OCI-LY1 (cell line): ENCODE data around the gene TRIM25.

Source experiments
- H2AFZ ChIP-seq: fragments of 200-600 bp; sonication (generic), shearing (Covaris generic); 2 replicates; pipeline ENCODE4 v1.6.0; 2014; ENCODE audit warnings: antibody characterized with exemption, mild to moderate bottlenecking, low read length
- H3F3A ChIP-seq: fragments of 200-600 bp; sonication (generic), shearing (Covaris generic); 2 replicates; pipeline ENCODE4 v1.6.0; 2014; ENCODE audit warnings: mild to moderate bottlenecking, antibody characterized with exemption, low read length, moderate library complexity; ENCODE audit not compliant: insufficient read depth
- H3K27ac ChIP-seq: fragments of 200-600 bp; sonication (generic); 2 replicates; pipeline ENCODE4 v1.5.1; 2014; ENCODE audit warnings: low read length, mixed run types, mild to moderate bottlenecking, low read depth; ENCODE audit not compliant: poor library complexity, severe bottlenecking
- H3K27me3 ChIP-seq: fragments of 200-600 bp; sonication (generic); 2 replicates; pipeline ENCODE4 v1.6.0; 2014; ENCODE audit warnings: antibody characterized with exemption, mild to moderate bottlenecking, low read length, moderate library complexity; ENCODE audit not compliant: insufficient read depth
- H3K36me3 ChIP-seq: fragments of 200-600 bp; sonication (generic); 2 replicates; pipeline ENCODE4 v1.6.1; 2014; ENCODE audit warnings: mild to moderate bottlenecking, antibody characterized with exemption, low read length, moderate library complexity, mixed read lengths; ENCODE audit not compliant: insufficient read depth
- H3K4me1 ChIP-seq: fragments of 200-600 bp; sonication (generic); 2 replicates; pipeline ENCODE4 v1.5.1; 2014; ENCODE audit warnings: mild to moderate bottlenecking, low read length, moderate library complexity; ENCODE audit not compliant: insufficient read depth, severe bottlenecking
- H3K4me2 ChIP-seq: fragments of 200-600 bp; sonication (generic), shearing (Covaris generic); 2 replicates; pipeline ENCODE4 v1.6.1; 2014; ENCODE audit warnings: low read length
- H3K4me3 ChIP-seq: fragments of 200-600 bp; sonication (generic); 2 replicates; pipeline ENCODE4 v1.5.1; 2014; ENCODE audit warnings: low read length, low read depth, mild to moderate bottlenecking, mixed read lengths; ENCODE audit not compliant: poor library complexity, severe bottlenecking
- H3K79me2 ChIP-seq: fragments of 200-600 bp; shearing (Covaris generic); 2 replicates; pipeline ENCODE4 v1.6.1; 2016; ENCODE audit warnings: mixed run types, low read length, mixed read lengths; ENCODE audit not compliant: insufficient read depth
- H3K9ac ChIP-seq: fragments of 200-600 bp; sonication (generic), shearing (Covaris generic); 2 replicates; pipeline ENCODE4 v1.6.1; 2014; ENCODE audit warnings: mild to moderate bottlenecking, low read length, mixed read lengths
- H3K9me2 ChIP-seq: fragments of 200-600 bp; sonication (generic), shearing (Covaris generic); 2 replicates; pipeline ENCODE4 v1.6.1; 2014; ENCODE audit warnings: low read depth, mild to moderate bottlenecking, low read length, mixed read lengths
- H3K9me3 ChIP-seq: fragments of 200-600 bp; shearing (Covaris generic); 2 replicates; pipeline ENCODE4 v1.6.1; 2014; ENCODE audit warnings: low read length, mixed read lengths
- H4K20me1 ChIP-seq: fragments of 200-600 bp; sonication (generic), shearing (Covaris generic); 2 replicates; pipeline ENCODE4 v1.6.0; 2016; ENCODE audit warnings: mild to moderate bottlenecking, low read length; ENCODE audit not compliant: insufficient read depth
- CTCF ChIP-seq: fragments of 200-600 bp; sonication (generic), shearing (Covaris generic); IDR thresholded peaks from 2 replicates; pipeline ENCODE4 v1.5.1; 2017; ENCODE audit warnings: mild to moderate bottlenecking, antibody characterized with exemption, low read length, moderate library complexity, mixed read lengths
- EZH2 ChIP-seq: fragments of 200-600 bp; sonication (generic), shearing (Covaris generic); IDR thresholded peaks from 2 replicates; pipeline ENCODE4 v1.8.0; 2017; ENCODE audit warnings: borderline replicate concordance, mixed run types, mild to moderate bottlenecking, antibody characterized with exemption, low read length, moderate library complexity, mixed read lengths

TRIM25 gene

GRCh38 chr17:56899403-56899802, 14.4 kb downstream of the TRIM25 start:
- no peaks in the 10 kb centered on the region for H3F3A ChIP-seq
- H3K4me2 ChIP-seq = no peak overlapping the region
- H3K36me3 ChIP-seq = peaks cover 86% of the 10 kb centered on the region
- no peak for TF ChIP-seq CTCF
- no peak for TF ChIP-seq EZH2
- H2AFZ ChIP-seq = no peak overlapping the region
- no peaks in the 10 kb centered on the region for H3K27me3 ChIP-seq
- H3K4me1 ChIP-seq = peaks cover 20% of the 10 kb centered on the region
- no peak overlapping the region for H3K4me3 ChIP-seq
- no peak overlapping the region for H3K9ac ChIP-seq
- no peak overlapping the region for H3K27ac ChIP-seq
- no peaks in the 10 kb centered on the region for H3K9me2 ChIP-seq
- H4K20me1 ChIP-seq = no peaks in the 10 kb centered on the region
- H3K9me3 ChIP-seq = no peaks in the 10 kb centered on the region
- no peaks in the 10 kb centered on the region for H3K79me2 ChIP-seq

GRCh38 chr17:56898874-56899273, 15.0 kb downstream of the TRIM25 start:
- no peak overlapping the region for H3K27ac ChIP-seq
- H3K9me2 ChIP-seq = no peaks in the 10 kb centered on the region
- peaks cover 84% of the 10 kb centered on the region for H3K36me3 ChIP-seq
- no peak overlapping the region for H3K4me3 ChIP-seq
- no peak overlapping the region for H2AFZ ChIP-seq
- no peaks in the 10 kb centered on the region for H3K27me3 ChIP-seq
- H3K9me3 ChIP-seq = no peaks in the 10 kb centered on the region
- H3K4me2 ChIP-seq = no peak overlapping the region
- TF ChIP-seq CTCF (no peak), EZH2 (no peak)
- H3K79me2 ChIP-seq = no peaks in the 10 kb centered on the region
- peaks cover 20% of the 10 kb centered on the region for H3K4me1 ChIP-seq
- H3K9ac ChIP-seq = no peak overlapping the region
- H4K20me1 ChIP-seq = no peaks in the 10 kb centered on the region
- H3F3A ChIP-seq = no peaks in the 10 kb centered on the region

- H3K79me2 ChIP-seq = no peaks in the 10 kb centered on the region
- no peak overlapping the region for H3K4me3 ChIP-seq
- no peaks in the 10 kb centered on the region for H4K20me1 ChIP-seq
- no peaks in the 10 kb centered on the region for H3K9me3 ChIP-seq
- H3K4me2 ChIP-seq = peak overlapping the region; percentile 33; the same call in 1 of the 2 replicates
- no peaks in the 10 kb centered on the region for H3K9me2 ChIP-seq
- H3F3A ChIP-seq = no peaks in the 10 kb centered on the region
- peaks cover 84% of the 10 kb centered on the region for H3K36me3 ChIP-seq
- H3K27me3 ChIP-seq = no peaks in the 10 kb centered on the region
- H3K9ac ChIP-seq = no peak overlapping the region
- TF ChIP-seq CTCF = no peak
- TF ChIP-seq EZH2 = no peak
- no peak overlapping the region for H2AFZ ChIP-seq
- H3K4me1 ChIP-seq = peaks cover 20% of the 10 kb centered on the region
- peak overlapping the region; percentile 22 for H3K27ac ChIP-seq
These were observed 16.0 kb downstream of the TRIM25 start for GRCh38 chr17:56897646-56898424.
